Naive B cell (primary cell): ENCODE data around the gene FAM124A. TPM values are rescaled to one million over a fixed set of nuclear protein-coding genes. Genes with fewer than 3 reads are reported as not detected.
A peak's percentile ranks its signal among the peaks of the same experiment; 100 is the strongest.

Experiments used
- ATAC-seq, 2 donors: fragments of 150-1000 bp; cut with Tn5 transposase; 2 replicates each; pipeline ENCODE4 v1.10.0; 2021; ENCODE audit warnings: low read depth in 2 of 2, mild to moderate bottlenecking in 2 of 2, moderate library complexity in 2 of 2
- DNase-seq: peaks from one replicate; pipeline ENCODE4 v3.0.0; 2022
- H3K27ac Mint-ChIP-seq, 6 donors: one replicate each; pipeline ENCODE4 v1.8.0; 2020 to 2022; ENCODE audit warnings: mild to moderate bottlenecking in 6 of 6, mixed read lengths in 6 of 6, moderate library complexity in 5 of 6, inconsistent platforms in 2 of 6
- H3K27me3 Mint-ChIP-seq, 3 donors: one replicate each; pipeline ENCODE4 v1.8.0; 2021 to 2022; ENCODE audit warnings: mixed read lengths in 3 of 3, mild to moderate bottlenecking in 1 of 3
- H3K36me3 Mint-ChIP-seq, 2 donors: one replicate each; pipeline ENCODE4 v1.8.0; 2020 to 2022; ENCODE audit warnings: mixed read lengths in 2 of 2, inconsistent platforms in 1 of 2, mild to moderate bottlenecking in 1 of 2
- H3K4me1 Mint-ChIP-seq, 3 donors: one replicate each; pipeline ENCODE4 v1.8.0; 2020 to 2022; ENCODE audit warnings: mixed read lengths in 3 of 3, inconsistent platforms in 1 of 3, mild to moderate bottlenecking in 1 of 3, moderate library complexity in 1 of 3
- H3K4me3 Mint-ChIP-seq, 8 donors: one replicate each; pipeline ENCODE4 v1.8.0; 2020 to 2022; ENCODE audit warnings: mild to moderate bottlenecking in 8 of 8, mixed read lengths in 8 of 8, moderate library complexity in 8 of 8, inconsistent platforms in 2 of 8
- H3K9me3 Mint-ChIP-seq, 7 donors: one replicate each; pipeline ENCODE4 v1.8.0; 2020 to 2022; ENCODE audit warnings: mixed read lengths in 7 of 7, mild to moderate bottlenecking in 5 of 7, inconsistent platforms in 2 of 7, moderate library complexity in 1 of 7
- polyA plus RNA-seq, 6 donors: library from polyadenylated mRNA; unstranded; fragments of 300-500 nt; fragmentation: Illumina TruSeq; gene quantifications; one replicate each; pipeline ENCODE4 v1.2.3, GENCODE V29; 2021; ENCODE audit warnings: low read depth in 6 of 6

Gene FAM124A
- polyA plus RNA-seq, 6 donors from 2014 or later: 0.09 to 0.13 (median 0.09) TPM; not detected in 3

DNA sequence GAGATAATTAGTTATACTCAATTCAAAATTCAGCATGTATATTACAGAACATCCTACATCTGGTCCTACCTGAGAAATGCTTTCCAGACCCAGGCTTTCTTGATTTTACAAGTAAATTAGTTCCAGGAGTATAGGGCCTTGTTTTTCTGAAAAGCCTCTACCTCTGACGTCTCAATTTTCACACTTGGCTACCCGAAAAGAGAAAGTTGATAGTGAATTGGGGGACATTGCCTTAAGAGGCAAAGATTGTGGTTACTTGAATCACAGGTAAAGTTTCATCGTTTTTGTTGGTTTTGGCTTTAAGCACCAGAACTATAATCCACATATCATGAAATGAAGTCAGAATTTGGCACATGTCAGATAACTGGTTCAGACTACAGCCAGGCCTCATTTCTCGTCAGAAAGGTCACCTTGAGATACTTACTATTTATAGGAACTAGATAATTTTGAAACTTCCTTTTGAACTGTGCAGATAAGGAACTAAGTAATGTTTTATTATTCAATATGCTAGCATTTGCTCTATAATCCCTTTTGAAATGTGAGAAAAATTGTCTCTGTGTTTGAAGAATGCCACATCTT, 30.8 kb downstream of the FAM124A start:
- DNase-seq (peak; percentile 2), ATAC-seq (peak; percentile 28 to 33)
- peaks cover 15 to 21% (median 16%) of the 10 kb centered on the region in 3 donors for H3K4me1 Mint-ChIP-seq
- no peaks in the 10 kb centered on the region for H3K27me3 Mint-ChIP-seq
- peak overlapping the region in 3 of 6 donors; percentile 6 to 61 (median 36) for H3K27ac Mint-ChIP-seq
- no peaks in the 10 kb centered on the region for H3K9me3 Mint-ChIP-seq
- H3K4me3 Mint-ChIP-seq: peak overlapping the region in 2 of 8 donors; percentile 7 to 31
- no peaks in the 10 kb centered on the region for H3K36me3 Mint-ChIP-seq

- peaks cover 0 to 9% (median 6%) of the 10 kb centered on the region in 3 donors for H3K27me3 Mint-ChIP-seq
- peaks cover 15 to 21% (median 16%) of the 10 kb centered on the region in 3 donors for H3K4me1 Mint-ChIP-seq
- no peak overlapping the region for H3K4me3 Mint-ChIP-seq
- H3K36me3 Mint-ChIP-seq: no peaks in the 10 kb centered on the region
- no peak overlapping the region for H3K27ac Mint-ChIP-seq
- ATAC-seq (no peak), DNase-seq (no peak)
- H3K9me3 Mint-ChIP-seq: no peaks in the 10 kb centered on the region
Observed at GRCh38 chr13:51255556-51255955, 33.4 kb downstream of the FAM124A start.

DNA sequence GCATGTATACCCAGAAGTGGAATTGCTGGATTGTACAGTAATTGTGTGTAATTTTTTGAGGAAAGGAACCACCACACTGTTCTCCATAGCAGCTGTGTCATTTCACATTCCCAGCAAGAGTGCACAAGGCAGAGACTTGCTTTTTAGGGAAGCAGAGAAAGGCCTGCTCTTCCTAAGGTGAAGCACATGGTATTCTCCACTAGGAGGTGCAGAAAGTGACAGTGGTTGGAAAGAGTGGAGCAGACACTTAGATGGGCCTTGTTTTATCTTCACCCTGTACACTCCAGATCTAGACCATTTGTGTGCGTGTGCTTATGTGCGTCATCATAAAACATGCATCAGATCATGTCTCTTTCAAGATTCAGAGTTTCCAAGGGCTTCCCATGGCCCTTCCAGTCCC, 35.0 kb downstream of the FAM124A start:
- Mint-ChIP-seq H3K9me3 (no peaks in the 10 kb centered on the region), H3K27ac (no peak overlapping the region), H3K4me3 (no peak overlapping the region), H3K27me3 (peaks cover 0 to 14% (median 9%) of the 10 kb centered on the region in 3 donors), H3K4me1 (peaks cover 15 to 21% (median 16%) of the 10 kb centered on the region in 3 donors), H3K36me3 (no peaks in the 10 kb centered on the region)
- ATAC-seq (no peak), DNase-seq (no peak)

- peaks cover 4 to 14% (median 9%) of the 10 kb centered on the region in 3 donors for H3K27me3 Mint-ChIP-seq
- no peak overlapping the region for H3K4me3 Mint-ChIP-seq
- DNase-seq (no peak), ATAC-seq (no peak)
- no peaks in the 10 kb centered on the region for H3K9me3 Mint-ChIP-seq
- peaks cover 5 to 7% (median 6%) of the 10 kb centered on the region in 3 donors for H3K4me1 Mint-ChIP-seq
- H3K27ac Mint-ChIP-seq: no peak overlapping the region
- no peaks in the 10 kb centered on the region for H3K36me3 Mint-ChIP-seq
Observed at GRCh38 chr13:51258612-51259548, 36.7 kb downstream of the FAM124A start.

DNA sequence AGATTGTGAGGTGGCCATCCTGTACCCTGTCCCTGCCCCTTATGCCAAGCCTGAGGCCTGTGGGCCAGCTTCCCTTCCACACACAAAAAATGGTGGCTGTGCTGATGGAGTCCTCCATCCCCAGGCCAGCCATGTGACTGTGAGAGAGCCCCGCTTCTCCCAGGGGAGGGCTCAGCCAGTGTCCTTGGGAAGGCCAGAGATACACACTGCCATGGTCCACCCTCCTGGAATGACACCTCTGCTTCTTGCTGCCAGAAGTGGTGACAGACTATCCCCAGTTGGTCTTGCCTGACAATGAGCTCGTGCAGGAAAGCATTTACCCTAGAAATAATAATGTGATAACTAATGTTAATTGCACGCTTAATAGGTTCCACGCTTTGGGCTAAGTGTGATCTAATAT, 38.0 kb downstream of the FAM124A start:
- Mint-ChIP-seq H3K27me3 (peaks cover 4 to 14% (median 9%) of the 10 kb centered on the region in 3 donors), H3K9me3 (no peaks in the 10 kb centered on the region), H3K36me3 (no peaks in the 10 kb centered on the region), H3K27ac (no peak overlapping the region), H3K4me1 (no peaks in the 10 kb centered on the region), H3K4me3 (no peak overlapping the region)
- ATAC-seq: no peak
- no peak for DNase-seq

GRCh38 chr13:51261610-51262249, 39.5 kb downstream of the FAM124A start:
- no peaks in the 10 kb centered on the region for H3K4me1 Mint-ChIP-seq
- H3K27ac Mint-ChIP-seq: no peak overlapping the region
- no peaks in the 10 kb centered on the region for H3K36me3 Mint-ChIP-seq
- peaks cover 4 to 14% (median 9%) of the 10 kb centered on the region in 3 donors for H3K27me3 Mint-ChIP-seq
- DNase-seq: no peak
- no peaks in the 10 kb centered on the region for H3K9me3 Mint-ChIP-seq
- no peak overlapping the region for H3K4me3 Mint-ChIP-seq
- ATAC-seq: no peak

DNA sequence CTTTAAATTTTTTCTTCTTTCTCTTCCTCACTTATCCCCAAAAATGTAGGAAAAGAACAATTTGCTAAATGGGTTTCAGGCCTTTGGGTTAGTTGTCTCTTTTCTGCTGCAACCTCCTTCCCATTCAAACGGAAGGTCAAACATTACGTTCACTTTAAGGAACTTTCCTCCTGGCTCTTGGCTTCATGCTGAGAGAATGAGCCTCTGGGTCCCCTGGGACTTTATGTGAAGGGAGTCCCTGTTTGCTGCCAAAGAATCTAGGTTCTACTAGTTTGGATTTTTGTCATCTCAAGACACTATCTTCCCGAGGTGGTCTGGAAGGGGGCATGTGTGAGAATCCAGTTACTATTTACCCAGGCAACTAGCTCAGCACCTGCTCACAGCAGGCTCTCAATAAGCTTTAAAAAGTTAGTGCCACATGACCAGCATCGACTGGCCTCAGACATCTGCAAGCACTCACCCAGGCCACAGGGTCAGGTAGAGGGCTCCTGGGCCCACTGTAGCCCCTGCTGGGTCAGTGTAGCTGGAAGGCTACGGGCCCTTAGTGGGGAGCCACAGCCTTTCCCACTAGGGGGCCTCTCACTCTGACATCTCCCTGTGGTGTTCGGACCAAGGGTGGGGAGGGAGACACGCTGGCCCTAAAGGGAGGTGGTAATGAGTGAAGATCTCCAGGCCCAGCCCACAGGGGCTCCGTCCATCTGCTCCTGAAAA, 40.5 kb downstream of the FAM124A start:
- H3K36me3 Mint-ChIP-seq: no peaks in the 10 kb centered on the region
- H3K27me3 Mint-ChIP-seq: peaks cover 4 to 14% (median 9%) of the 10 kb centered on the region in 3 donors
- no peak overlapping the region for H3K4me3 Mint-ChIP-seq
- H3K4me1 Mint-ChIP-seq: no peaks in the 10 kb centered on the region
- H3K9me3 Mint-ChIP-seq: no peaks in the 10 kb centered on the region
- H3K27ac Mint-ChIP-seq: no peak overlapping the region
- ATAC-seq: no peak
- no peak for DNase-seq

DNA sequence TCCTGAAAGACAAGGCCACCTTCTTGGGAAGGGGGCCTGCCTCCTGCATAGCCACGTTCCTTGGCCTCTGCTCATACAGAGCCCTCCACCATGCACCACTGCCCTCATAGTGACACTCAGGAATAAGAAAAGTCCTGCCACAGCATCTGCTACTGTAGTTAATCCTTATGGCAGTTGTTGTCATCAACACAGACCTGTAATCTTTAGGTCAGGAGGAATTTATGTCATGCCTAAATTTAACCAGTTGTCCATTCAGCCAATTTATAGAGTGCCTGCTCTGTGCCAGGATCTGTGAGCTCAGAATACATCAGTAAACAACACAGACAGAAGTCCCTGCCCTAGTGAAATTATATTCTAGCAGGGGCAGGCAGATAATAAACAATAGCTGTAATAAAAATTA, 44.4 kb downstream of the FAM124A start:
- Mint-ChIP-seq H3K4me3 (no peak overlapping the region), H3K27me3 (peaks cover 0 to 8% (median under 1%) of the 10 kb centered on the region in 3 donors), H3K27ac (no peak overlapping the region), H3K36me3 (no peaks in the 10 kb centered on the region), H3K9me3 (no peaks in the 10 kb centered on the region), H3K4me1 (no peaks in the 10 kb centered on the region)
- DNase-seq: no peak
- no peak for ATAC-seq

- H3K36me3 Mint-ChIP-seq: no peaks in the 10 kb centered on the region
- ATAC-seq (no peak), DNase-seq (no peak)
- no peak overlapping the region for H3K4me3 Mint-ChIP-seq
- H3K27ac Mint-ChIP-seq: no peak overlapping the region
- H3K9me3 Mint-ChIP-seq: no peaks in the 10 kb centered on the region
- peaks cover 0 to 8% (median 4%) of the 10 kb centered on the region in 3 donors for H3K27me3 Mint-ChIP-seq
- no peaks in the 10 kb centered on the region for H3K4me1 Mint-ChIP-seq
Observed at GRCh38 chr13:51267622-51268021, 45.4 kb downstream of the FAM124A start.

DNA sequence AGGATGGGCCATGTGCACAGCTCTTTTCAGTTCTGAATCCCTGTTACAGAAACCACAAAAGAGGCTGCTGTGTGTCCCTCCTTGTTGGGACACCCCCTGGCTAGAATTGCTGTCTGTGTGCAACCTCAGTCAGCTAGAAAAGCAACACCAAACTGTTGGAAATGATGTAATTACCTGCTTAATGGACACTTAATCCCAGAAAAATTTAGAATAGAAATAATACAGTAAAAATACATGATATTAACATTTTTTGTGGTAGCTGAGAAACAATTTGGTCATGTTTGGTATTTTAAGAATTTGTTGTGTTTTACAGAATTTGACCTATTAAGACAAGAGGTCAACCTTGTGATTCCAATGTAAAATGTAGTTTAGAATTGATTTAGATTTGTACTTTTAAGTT, 46.8 kb downstream of the FAM124A start:
- DNase-seq (no peak), ATAC-seq (no peak)
- H3K27ac Mint-ChIP-seq: no peak overlapping the region

DNA sequence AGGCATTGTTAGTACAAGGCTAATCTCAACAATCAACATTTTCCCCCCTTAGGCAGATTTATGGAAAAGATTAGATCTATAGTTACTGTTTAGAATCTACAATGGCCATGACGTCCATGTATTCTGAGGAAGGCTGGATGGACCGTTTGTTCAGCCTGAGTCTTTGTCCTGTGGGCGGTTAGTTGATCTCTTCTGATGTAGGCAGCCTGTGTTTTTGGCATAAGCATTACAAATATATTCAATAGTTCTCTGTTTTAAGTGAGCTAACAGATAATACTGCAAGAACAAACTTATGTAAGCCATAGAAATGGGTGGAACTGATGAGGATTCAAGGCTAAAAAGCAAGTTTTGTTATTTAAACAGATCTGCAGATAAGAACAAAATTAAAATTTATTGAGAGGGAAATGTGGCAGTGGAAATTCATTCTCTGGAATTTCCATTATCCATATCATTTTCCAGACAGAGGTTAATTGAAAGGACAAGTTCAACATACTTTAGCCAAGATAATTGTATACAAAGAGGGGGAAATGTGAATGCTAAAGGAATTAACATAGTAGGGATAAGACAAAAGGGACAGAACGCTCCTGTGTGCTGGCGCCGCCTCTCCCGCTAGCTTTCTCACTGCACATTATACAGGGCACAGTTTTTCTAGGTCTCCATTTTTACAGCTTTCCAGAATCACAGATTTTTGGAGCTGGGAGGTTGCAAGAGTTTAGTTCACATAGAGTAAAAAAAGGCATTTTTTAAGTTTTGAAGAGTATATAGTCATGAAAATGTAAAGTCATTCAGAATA, 48.6 kb downstream of the FAM124A start:
- Mint-ChIP-seq H3K27ac (no peak overlapping the region), H3K4me1 (no peaks in the 10 kb centered on the region), H3K9me3 (no peaks in the 10 kb centered on the region), H3K36me3 (no peaks in the 10 kb centered on the region), H3K27me3 (peaks cover 0 to 8% (median 4%) of the 10 kb centered on the region in 3 donors), H3K4me3 (no peak overlapping the region)
- no peak for ATAC-seq
- no peak for DNase-seq

More for the DNA sequence above, 46.8 kb downstream of the FAM124A start:
- no peaks in the 10 kb centered on the region for H3K4me1 Mint-ChIP-seq
- H3K27me3 Mint-ChIP-seq: peaks cover 0 to 8% (median 4%) of the 10 kb centered on the region in 3 donors
- H3K9me3 Mint-ChIP-seq: no peaks in the 10 kb centered on the region
- H3K4me3 Mint-ChIP-seq: no peak overlapping the region
- H3K36me3 Mint-ChIP-seq: no peaks in the 10 kb centered on the region

DNA sequence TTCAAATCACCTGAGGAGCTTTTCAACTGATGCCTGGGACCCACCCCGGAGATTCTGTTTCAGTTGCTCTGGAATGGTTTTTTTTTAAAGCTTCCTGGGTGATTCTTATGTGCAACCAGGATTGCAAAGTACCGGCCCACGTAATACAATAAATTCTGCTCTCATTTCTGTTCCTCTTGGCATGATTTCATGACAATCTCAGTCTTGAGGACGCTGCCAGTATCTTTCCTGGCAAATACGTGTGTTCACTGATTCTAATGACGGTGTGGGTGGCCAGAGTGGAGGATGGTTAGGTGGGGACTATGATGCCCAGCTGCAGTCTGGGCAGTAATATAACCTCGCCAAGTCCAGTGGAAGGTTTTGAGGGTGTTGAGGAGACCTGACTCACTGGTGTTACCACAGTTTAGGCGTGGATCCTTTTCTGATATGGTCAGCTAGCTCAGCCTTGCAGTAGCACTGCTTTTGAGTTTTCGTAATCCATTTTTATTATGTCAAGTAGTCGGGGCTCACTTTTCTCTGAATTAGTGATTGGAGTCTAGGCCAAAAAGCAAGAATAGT, 49.4 kb downstream of the FAM124A start:
- DNase-seq: no peak
- Mint-ChIP-seq H3K36me3 (no peaks in the 10 kb centered on the region), H3K27ac (no peak overlapping the region), H3K4me1 (no peaks in the 10 kb centered on the region), H3K4me3 (no peak overlapping the region), H3K9me3 (no peaks in the 10 kb centered on the region), H3K27me3 (peaks cover 0 to 8% (median 4%) of the 10 kb centered on the region in 3 donors)
- ATAC-seq: no peak
